Activated naive CD8-positive, alpha-beta T cell treated with anti-CD3 and anti-CD28 coated beads, Interleukin-2, amount 50 U/mL, for 24 hours (primary cell): ENCODE data around the gene PPFIA4.
A peak's percentile ranks its signal among the peaks of the same experiment; 100 is the strongest.

Source experiments
- ATAC-seq: fragments of 150-1000 bp; cut with Tn5 transposase; one replicate; pipeline ENCODE4 v1.10.0; 2021
- DNase-seq: peaks from one replicate; pipeline ENCODE4 v3.0.0; 2021
- H3K27ac Mint-ChIP-seq: one replicate; pipeline ENCODE4 v1.8.0; 2021; ENCODE audit warnings: mild to moderate bottlenecking, mixed read lengths
- H3K27me3 Mint-ChIP-seq: one replicate; pipeline ENCODE4 v1.8.0; 2021; ENCODE audit warnings: mixed read lengths
- H3K36me3 Mint-ChIP-seq: one replicate; pipeline ENCODE4 v1.8.0; 2021; ENCODE audit warnings: low read depth, mixed read lengths
- H3K4me1 Mint-ChIP-seq: one replicate; pipeline ENCODE4 v1.8.0; 2021; ENCODE audit warnings: mixed read lengths
- H3K4me3 Mint-ChIP-seq: one replicate; pipeline ENCODE4 v1.8.0; 2021; ENCODE audit warnings: mild to moderate bottlenecking, moderate library complexity, mixed read lengths
- H3K9me3 Mint-ChIP-seq: one replicate; pipeline ENCODE4 v1.8.0; 2021; ENCODE audit warnings: mixed read lengths

PPFIA4 gene

GRCh38 chr1:203121186-203122015, 95.1 kb downstream of the PPFIA4 start:
- ATAC-seq = no peak
- no peak overlapping the region for H3K4me3 Mint-ChIP-seq

GRCh38 chr1:203122159-203122558, 95.9 kb downstream of the PPFIA4 start:
- Mint-ChIP-seq H3K4me1 (peaks cover 7% of the 10 kb centered on the region), H3K36me3 (no peaks in the 10 kb centered on the region), H3K27me3 (peaks cover 57% of the 10 kb centered on the region), H3K27ac (no peak overlapping the region), H3K4me3 (no peak overlapping the region), H3K9me3 (no peaks in the 10 kb centered on the region)
- ATAC-seq (no peak), DNase-seq (no peak)

More at GRCh38 chr1:203121186-203122015, 95.1 kb downstream of the PPFIA4 start:
- H3K36me3 Mint-ChIP-seq = no peaks in the 10 kb centered on the region
- H3K9me3 Mint-ChIP-seq = no peaks in the 10 kb centered on the region
- DNase-seq = no peak
- peaks cover 3% of the 10 kb centered on the region for H3K4me1 Mint-ChIP-seq
- H3K27ac Mint-ChIP-seq = no peak overlapping the region
- peaks cover 54% of the 10 kb centered on the region for H3K27me3 Mint-ChIP-seq

GRCh38 chr1:203124011-203124410, 97.7 kb downstream of the PPFIA4 start:
- no peaks in the 10 kb centered on the region for H3K36me3 Mint-ChIP-seq
- H3K4me3 Mint-ChIP-seq = no peak overlapping the region
- peaks cover 9% of the 10 kb centered on the region for H3K4me1 Mint-ChIP-seq
- no peak for DNase-seq
- peaks cover 67% of the 10 kb centered on the region for H3K27me3 Mint-ChIP-seq
- H3K27ac Mint-ChIP-seq = no peak overlapping the region
- no peaks in the 10 kb centered on the region for H3K9me3 Mint-ChIP-seq
- no peak for ATAC-seq

- ATAC-seq = no peak
- peaks cover 9% of the 10 kb centered on the region for H3K4me1 Mint-ChIP-seq
- H3K9me3 Mint-ChIP-seq = no peaks in the 10 kb centered on the region
- H3K27ac Mint-ChIP-seq = no peak overlapping the region
- no peak for DNase-seq
- H3K4me3 Mint-ChIP-seq = no peak overlapping the region
- H3K36me3 Mint-ChIP-seq = no peaks in the 10 kb centered on the region
- peaks cover 71% of the 10 kb centered on the region for H3K27me3 Mint-ChIP-seq
These were observed 98.4 kb downstream of the PPFIA4 start for GRCh38 chr1:203124546-203125317.

- ATAC-seq (no peak), DNase-seq (no peak)
- no peak overlapping the region for H3K4me3 Mint-ChIP-seq
- H3K4me1 Mint-ChIP-seq = peaks cover 5% of the 10 kb centered on the region
- H3K27me3 Mint-ChIP-seq = peaks cover 61% of the 10 kb centered on the region
- H3K27ac Mint-ChIP-seq = no peak overlapping the region
- no peaks in the 10 kb centered on the region for H3K9me3 Mint-ChIP-seq
- no peaks in the 10 kb centered on the region for H3K36me3 Mint-ChIP-seq
These were observed 100.0 kb downstream of the PPFIA4 start for GRCh38 chr1:203126151-203126865.

- H3K27ac Mint-ChIP-seq = no peak overlapping the region
- H3K9me3 Mint-ChIP-seq = no peaks in the 10 kb centered on the region
- no peaks in the 10 kb centered on the region for H3K36me3 Mint-ChIP-seq
- H3K4me3 Mint-ChIP-seq = no peak overlapping the region
- no peak for ATAC-seq
- peaks cover 5% of the 10 kb centered on the region for H3K4me1 Mint-ChIP-seq
- DNase-seq = no peak
- H3K27me3 Mint-ChIP-seq = peaks cover 55% of the 10 kb centered on the region
These were observed 100.8 kb downstream of the PPFIA4 start for GRCh38 chr1:203126866-203127665.

- H3K27me3 Mint-ChIP-seq = peaks cover 55% of the 10 kb centered on the region
- ATAC-seq (peak; percentile 26), DNase-seq (peak; percentile 8)
- H3K4me1 Mint-ChIP-seq = peaks cover 5% of the 10 kb centered on the region
- H3K27ac Mint-ChIP-seq = no peak within 1 kb of the TSS
- H3K4me3 Mint-ChIP-seq = no peak within 1 kb of the TSS
- no peaks in the 10 kb centered on the region for H3K36me3 Mint-ChIP-seq
- no peaks in the 10 kb centered on the region for H3K9me3 Mint-ChIP-seq
These were observed 101.6 kb downstream of the PPFIA4 start, which contains the start of gene ADORA1 for GRCh38 chr1:203127666-203128430. TSS of gene ADORA1 (plus strand) at chr1:203127726. CDS start at chr1:203128842, 1,116 bp downstream.

GRCh38 chr1:203128431-203128715, 102.1 kb downstream of the PPFIA4 start:
- no peak overlapping the region for H3K27ac Mint-ChIP-seq
- no peaks in the 10 kb centered on the region for H3K9me3 Mint-ChIP-seq
- peaks cover 55% of the 10 kb centered on the region for H3K27me3 Mint-ChIP-seq
- ATAC-seq (no peak), DNase-seq (no peak)
- H3K36me3 Mint-ChIP-seq = no peaks in the 10 kb centered on the region
- peaks cover 5% of the 10 kb centered on the region for H3K4me1 Mint-ChIP-seq
- no peak overlapping the region for H3K4me3 Mint-ChIP-seq
